Thymus (tissue), 11 donors: Measurements from ENCODE around the gene CORO7. TPM values are rescaled to one million over a fixed set of nuclear protein-coding genes. Genes with fewer than 3 reads are reported as not detected.

Experiments used
- DNase-seq, 9 donors: peaks; one replicate each; pipeline ENCODE4 v3.0.0-alpha.2; 2013; ENCODE audit warnings: low spot score in 9 of 9, low read depth in 6 of 9, missing footprints in 1 of 9
- H3K27ac ChIP-seq, 2 donors: one replicate each; pipeline ENCODE4 v1.5.1; 2013; ENCODE audit warnings: control low read depth in 1 of 2, low read depth in 1 of 2, low read length in 1 of 2, mild to moderate bottlenecking in 1 of 2, moderate library complexity in 1 of 2
- H3K27me3 ChIP-seq, 2 donors: one replicate each; pipeline ENCODE4 v1.5.1; 2013; ENCODE audit warnings: low read length in 1 of 2; ENCODE audit not compliant: control insufficient read depth in 2 of 2, insufficient read depth in 1 of 2
- H3K36me3 ChIP-seq, 2 donors: one replicate each; pipeline ENCODE4 v1.5.1; 2013; ENCODE audit warnings: low read length in 1 of 2, mild to moderate bottlenecking in 1 of 2, moderate library complexity in 1 of 2; ENCODE audit not compliant: control insufficient read depth in 2 of 2, insufficient read depth in 2 of 2
- H3K4me1 ChIP-seq, 2 donors: one replicate each; pipeline ENCODE4 v1.5.1; 2013; ENCODE audit warnings: low read length in 2 of 2; ENCODE audit not compliant: control insufficient read depth in 2 of 2, insufficient read depth in 2 of 2
- H3K4me3 ChIP-seq, 2 donors: one replicate each; pipeline ENCODE4 v1.5.1; 2013; ENCODE audit warnings: low read length in 2 of 2, control low read depth in 1 of 2, mild to moderate bottlenecking in 1 of 2
- H3K9me3 ChIP-seq, 2 donors: one replicate each; pipeline ENCODE4 v1.5.1; 2013; ENCODE audit warnings: low read length in 1 of 2, mild to moderate bottlenecking in 1 of 2; ENCODE audit not compliant: control insufficient read depth in 2 of 2, insufficient read depth in 1 of 2
- WGBS: extraction: QIAGEN DNeasy Blood & Tissue Kit; methylation state at CpG from one replicate; pipeline ENCODE4 v1.1.7; 2013; 5-methylcytosine and 5-hydroxymethylcytosine counted together
- polyA plus RNA-seq: library from polyadenylated mRNA; stranded (reverse); fragments of 200-250 nt; gene quantifications from one replicate; pipeline ENCODE4 v1.2.3, GENCODE V29; 2013
- total RNA-seq: library from RNA; stranded (reverse); fragments of 120-200 nt; gene quantifications from one replicate; pipeline ENCODE4 v1.2.4, GENCODE V29; 2013
- donor health status: healthy.

The CORO7 gene
- total and polyA plus RNA-seq, 2 donors, result 21.6 to 63.7 TPM

DNA sequence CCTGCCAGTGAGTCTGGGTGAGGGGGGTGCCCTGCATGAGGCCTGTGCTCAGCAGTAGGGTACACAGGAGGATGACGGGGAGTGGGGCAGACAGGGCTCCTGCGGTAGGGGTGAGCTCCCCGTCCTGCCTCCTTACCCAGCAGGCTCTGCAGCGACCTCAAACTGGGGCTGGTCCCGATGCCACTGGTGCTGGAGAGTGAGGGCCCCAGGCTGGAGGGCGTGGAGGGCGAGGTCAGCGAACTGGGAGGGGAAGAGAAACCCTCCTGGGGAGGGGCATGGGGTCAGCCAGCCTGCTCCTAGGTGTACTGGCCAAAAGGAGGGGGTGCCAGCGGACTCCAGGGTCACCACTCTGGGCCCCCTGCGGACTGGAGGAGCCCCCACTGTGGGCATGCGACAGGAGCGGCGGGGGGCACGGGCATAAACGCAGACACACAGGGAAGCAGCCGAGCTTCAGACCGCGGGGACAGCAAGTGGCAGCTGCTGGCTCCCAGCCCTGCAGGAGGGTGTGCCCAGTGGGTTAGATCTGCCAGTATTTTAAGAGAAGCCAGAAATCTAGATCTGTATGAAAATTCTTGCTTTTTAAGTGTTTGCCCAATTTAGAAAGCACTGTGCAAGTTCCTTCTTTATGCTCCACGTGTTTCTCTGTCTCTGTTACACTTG lies 53.8 kb downstream of the CORO7 start:
- peaks cover 42 to 60% of the 10 kb centered on the region in 2 donors for H3K36me3 ChIP-seq

DNA sequence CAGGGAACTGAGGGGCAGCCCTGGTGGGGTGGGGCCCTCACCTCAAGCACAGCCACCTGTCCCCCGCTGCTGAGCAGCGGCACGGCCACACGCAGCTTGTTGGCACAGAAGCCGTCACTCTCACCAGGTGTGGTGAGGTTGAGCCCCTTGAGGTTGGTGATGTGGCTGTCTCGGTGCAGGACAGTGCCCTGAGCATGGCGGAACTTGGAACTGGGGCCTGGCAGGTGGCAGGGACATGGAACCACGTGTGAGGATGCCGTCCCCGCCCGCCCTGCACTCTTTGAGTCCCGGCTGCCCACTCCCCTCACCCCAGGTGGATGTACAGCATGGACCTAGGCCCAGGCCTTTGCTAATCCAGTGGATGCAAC lies 54.5 kb downstream of the CORO7 start:
- Histone ChIP-seq H3K27me3 (no peaks in the 10 kb centered on the region), H3K4me1 (no peaks in the 10 kb centered on the region), H3K27ac (no peak overlapping the region), H3K4me3 (no peak overlapping the region), H3K36me3 (peaks cover 43 to 64% of the 10 kb centered on the region in 2 donors), H3K9me3 (peaks cover 0 to 2% of the 10 kb centered on the region in 2 donors)
- no peak for DNase-seq
- WGBS, result 96% methylated on average over 12 of the region's 12 CpGs

More for the DNA sequence above, 53.8 kb downstream of the CORO7 start:
- Histone ChIP-seq H3K4me3 (no peak overlapping the region), H3K4me1 (no peaks in the 10 kb centered on the region), H3K27me3 (no peaks in the 10 kb centered on the region), H3K9me3 (peaks cover 0 to 2% of the 10 kb centered on the region in 2 donors), H3K27ac (no peak overlapping the region)
- WGBS, result 95% methylated on average over 19 of the region's 19 CpGs
- DNase-seq, result no peak

DNA sequence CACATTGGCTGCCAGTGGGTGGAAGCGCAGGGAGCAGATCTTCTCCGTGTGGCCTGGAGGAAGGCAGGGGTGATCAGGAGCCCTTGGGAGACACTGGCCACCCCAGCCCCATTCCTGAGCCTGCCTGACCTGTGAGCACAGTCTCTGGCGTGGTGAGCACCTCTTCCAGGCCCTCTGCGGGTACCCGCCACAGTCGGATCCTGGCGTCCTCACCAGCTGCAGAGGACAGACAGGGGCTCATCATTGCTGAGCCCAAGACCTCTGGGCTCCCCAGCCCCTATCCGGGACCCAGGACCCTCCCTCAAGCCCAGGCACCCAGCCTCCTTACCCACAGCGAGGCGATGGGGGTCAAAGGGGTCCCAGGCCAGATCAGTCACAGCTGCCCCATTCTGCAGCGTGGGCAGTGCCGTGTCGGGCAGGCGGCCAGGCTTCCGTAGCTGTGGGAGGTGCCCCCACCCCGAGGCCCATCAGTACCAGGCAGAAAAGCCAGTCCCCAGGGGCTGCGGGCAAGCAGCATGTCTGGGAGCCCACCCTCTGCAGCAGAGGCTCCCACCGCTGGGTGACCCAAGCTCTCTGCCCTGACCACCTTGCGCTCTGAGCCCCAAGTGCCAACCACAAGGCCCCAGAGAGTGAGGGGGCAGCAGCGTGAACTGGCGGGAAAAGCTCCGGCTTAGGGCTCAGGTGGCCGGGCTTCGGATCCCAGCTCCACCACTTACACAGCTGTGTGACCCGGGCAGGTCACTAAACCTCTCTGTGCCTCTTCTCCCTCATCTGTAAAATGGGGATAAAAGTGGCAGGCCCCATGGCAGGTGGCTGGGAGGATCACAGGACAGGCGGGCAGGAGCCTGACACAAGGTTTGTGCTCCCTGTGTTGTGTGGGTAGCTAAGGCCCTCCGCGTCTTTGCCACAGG lies 55.1 kb downstream of the CORO7 start:
- peaks cover 0 to 2% of the 10 kb centered on the region in 2 donors for H3K9me3 ChIP-seq
- no peak for DNase-seq
- H3K27ac ChIP-seq, result no peak overlapping the region
- H3K4me3 ChIP-seq, result no peak overlapping the region
- no peaks in the 10 kb centered on the region for H3K4me1 ChIP-seq
- H3K27me3 ChIP-seq, result no peaks in the 10 kb centered on the region
- peaks cover 45 to 67% of the 10 kb centered on the region in 2 donors for H3K36me3 ChIP-seq
- WGBS, result 99% methylated on average over 28 of the region's 28 CpGs

DNA sequence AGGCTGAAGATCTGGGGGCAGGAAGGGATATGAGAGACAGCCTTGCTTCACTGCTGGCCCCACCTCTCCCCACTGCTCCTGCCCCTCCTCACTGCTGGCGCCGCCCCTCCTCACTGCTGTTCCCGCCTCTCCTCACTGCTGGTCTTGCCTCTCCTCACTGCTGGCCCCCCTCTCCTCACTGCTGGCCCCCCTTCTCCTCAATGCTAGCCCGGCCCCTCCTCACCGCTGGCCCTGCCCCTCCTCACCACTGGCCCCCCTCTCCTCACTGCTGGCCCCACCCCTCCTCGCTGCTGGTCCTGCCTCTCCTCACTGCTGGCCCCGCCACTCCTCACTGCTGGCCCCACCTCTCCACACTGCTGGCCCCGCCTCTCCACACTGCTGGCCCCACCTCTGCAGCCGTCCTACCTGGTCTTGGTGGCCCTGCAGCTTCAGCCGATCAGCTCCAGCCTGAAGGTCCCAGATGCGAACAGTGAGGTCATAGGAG lies 55.8 kb downstream of the CORO7 start:
- H3K27ac ChIP-seq, result no peak overlapping the region
- H3K9me3 ChIP-seq, result peaks cover 0 to 2% of the 10 kb centered on the region in 2 donors
- H3K4me1 ChIP-seq, result no peaks in the 10 kb centered on the region
- no peak overlapping the region for H3K4me3 ChIP-seq
- 97% methylated on average over 11 of the region's 11 CpGs for WGBS
- H3K27me3 ChIP-seq, result no peaks in the 10 kb centered on the region
- peaks cover 43 to 64% of the 10 kb centered on the region in 2 donors for H3K36me3 ChIP-seq
- no peak for DNase-seq

DNA sequence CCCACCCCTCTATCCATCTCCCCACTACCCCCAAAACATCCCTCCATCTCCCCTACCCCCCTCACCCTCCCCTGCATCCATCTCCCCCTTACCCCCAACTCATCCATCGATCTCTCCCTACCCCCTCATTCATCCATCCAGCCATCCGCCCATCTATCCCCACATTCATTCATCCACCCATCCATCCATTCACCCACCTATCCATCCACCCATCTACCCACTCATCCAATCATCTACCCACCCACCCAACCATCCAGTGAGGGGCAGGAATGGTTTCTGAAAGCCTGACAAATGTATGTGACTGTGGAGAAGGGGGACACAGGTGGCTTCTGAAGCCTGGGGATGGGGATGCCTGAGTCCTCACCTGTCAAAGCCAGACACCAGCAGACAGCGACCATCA lies 56.5 kb downstream of the CORO7 start:
- H3K4me3 ChIP-seq, result no peak overlapping the region
- peaks cover 43 to 62% of the 10 kb centered on the region in 2 donors for H3K36me3 ChIP-seq
- H3K27me3 ChIP-seq, result no peaks in the 10 kb centered on the region
- 96% methylated on average over 3 of the region's 3 CpGs for WGBS
- H3K9me3 ChIP-seq, result peaks cover 0 to 2% of the 10 kb centered on the region in 2 donors
- no peak overlapping the region for H3K27ac ChIP-seq
- no peaks in the 10 kb centered on the region for H3K4me1 ChIP-seq
- DNase-seq, result no peak

DNA sequence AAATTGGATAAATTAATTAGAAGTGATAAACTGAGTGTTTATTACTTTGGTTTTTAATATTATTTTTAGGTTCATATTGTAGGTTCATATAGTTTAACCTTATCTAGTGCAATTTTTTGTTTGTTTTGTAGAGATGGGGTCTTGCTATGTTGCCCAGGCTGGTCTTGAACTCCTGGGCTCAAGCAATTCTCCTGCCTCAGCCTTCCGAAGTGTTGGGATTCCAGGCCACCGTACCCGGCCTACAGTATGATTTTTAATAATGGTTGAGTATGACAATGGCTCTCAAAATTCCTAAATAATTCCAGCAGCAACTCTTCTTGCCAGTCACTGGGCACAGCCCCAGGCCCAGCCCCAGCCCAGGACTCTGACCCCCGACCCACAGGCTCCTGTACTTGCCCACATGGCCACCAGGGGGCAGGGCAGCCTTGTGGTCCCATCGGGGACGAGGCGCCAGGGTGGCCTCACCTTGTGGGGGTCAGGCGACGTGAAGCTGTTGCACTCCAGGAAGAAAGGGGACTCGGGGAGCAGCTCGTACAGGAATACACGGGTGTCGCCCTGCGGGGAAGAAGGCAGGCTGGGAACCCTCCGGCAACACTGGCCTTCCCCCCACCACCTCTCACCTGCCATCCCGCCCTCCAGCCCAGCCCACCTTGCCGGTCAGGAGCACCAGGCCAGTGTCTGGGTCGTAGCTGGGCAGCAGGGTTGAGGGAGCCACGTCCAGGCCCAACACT lies 57.4 kb downstream of the CORO7 start:
- Histone ChIP-seq H3K4me1 (no peaks in the 10 kb centered on the region), H3K27ac (no peak overlapping the region), H3K36me3 (peaks cover 44 to 60% of the 10 kb centered on the region in 2 donors), H3K27me3 (no peaks in the 10 kb centered on the region), H3K9me3 (peaks cover 0 to 2% of the 10 kb centered on the region in 2 donors), H3K4me3 (no peak overlapping the region)
- 86% methylated on average over 19 of the region's 19 CpGs for WGBS
- peak in 6 of 9 donors; percentile 16 to 47 (median 36) for DNase-seq

DNA sequence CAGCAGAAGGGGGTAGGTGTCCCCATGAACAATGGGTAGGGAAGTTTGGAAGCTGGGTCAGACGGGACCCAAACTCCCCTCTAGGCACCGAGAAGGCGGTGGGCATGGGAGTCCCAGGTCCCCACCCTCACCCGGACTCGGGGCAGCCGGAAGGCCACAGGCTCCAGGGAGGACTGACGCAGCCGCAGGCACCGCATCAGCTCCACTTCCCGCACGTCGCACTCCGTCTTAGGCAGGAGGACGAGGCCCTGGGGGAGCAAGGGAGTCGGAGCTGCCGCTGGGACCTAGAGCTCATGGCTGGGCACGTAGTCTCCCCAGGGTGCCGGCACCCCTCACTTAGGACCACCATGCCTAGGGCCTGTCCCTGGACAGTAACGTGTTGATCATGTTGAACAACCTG lies 58.2 kb downstream of the CORO7 start:
- no peaks in the 10 kb centered on the region for H3K27me3 ChIP-seq
- no peaks in the 10 kb centered on the region for H3K4me1 ChIP-seq
- H3K4me3 ChIP-seq, result no peak overlapping the region
- DNase-seq, result no peak
- peaks cover 44 to 59% of the 10 kb centered on the region in 2 donors for H3K36me3 ChIP-seq
- 98% methylated on average over 19 of the region's 19 CpGs for WGBS
- no peak overlapping the region for H3K27ac ChIP-seq
- H3K9me3 ChIP-seq, result peaks cover 0 to 2% of the 10 kb centered on the region in 2 donors

DNA sequence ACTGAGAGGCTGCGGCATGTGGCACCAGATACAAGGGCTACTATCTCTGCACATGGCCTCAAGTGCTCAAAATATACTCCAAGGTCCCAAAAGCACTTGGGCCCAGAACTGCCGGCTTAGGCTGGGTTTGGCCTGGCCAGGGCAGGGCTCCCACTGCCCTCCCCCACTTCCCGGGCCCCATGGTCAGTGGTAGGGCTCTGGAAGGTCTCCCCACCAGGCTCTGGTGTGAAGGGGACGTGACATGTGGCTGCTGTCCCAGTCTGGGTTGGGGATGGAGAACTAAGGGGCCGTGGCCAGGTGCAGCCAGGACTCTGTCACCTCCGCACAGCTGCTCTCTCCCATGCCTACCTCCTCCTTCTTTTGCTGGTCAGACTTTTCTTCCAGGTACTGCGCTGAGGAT lies 59.6 kb downstream of the CORO7 start:
- Histone ChIP-seq H3K36me3 (peaks cover 31 to 47% of the 10 kb centered on the region in 2 donors), H3K4me3 (no peak overlapping the region), H3K4me1 (no peaks in the 10 kb centered on the region), H3K27me3 (no peaks in the 10 kb centered on the region), H3K9me3 (peaks cover 0 to 2% of the 10 kb centered on the region in 2 donors), H3K27ac (no peak overlapping the region)
- no peak for DNase-seq
- WGBS, result 99% methylated on average over 7 of the region's 7 CpGs
